HG03432 (cell line): ENCODE measurements around the gene FGF8.

Source experiments
- ATAC-seq: cut with Tn5 transposase; IDR thresholded peaks from one replicate; pipeline ENCODE4 v1.9.1; 2021; ENCODE audit warnings: mild to moderate bottlenecking, moderate library complexity; ENCODE audit not compliant: unreplicated experiment

Gene FGF8

GRCh38 chr10:101741938-101742337, 34.0 kb downstream of the FGF8 start:
- no peak for ATAC-seq

- no peak for ATAC-seq
These were observed 39.2 kb downstream of the FGF8 start for GRCh38 chr10:101736666-101737065.

- ATAC-seq = no peak
These were observed 43.8 kb downstream of the FGF8 start for GRCh38 chr10:101732096-101732495.

GRCh38 chr10:101726115-101726387, 49.9 kb downstream of the FGF8 start:
- no peak for ATAC-seq

GRCh38 chr10:101725296-101726114, 50.4 kb downstream of the FGF8 start:
- ATAC-seq = no peak

GRCh38 chr10:101724446-101724845, 51.5 kb downstream of the FGF8 start:
- ATAC-seq = no peak

- no peak for ATAC-seq
These were observed 52.7 kb downstream of the FGF8 start for GRCh38 chr10:101723176-101723575.

- no peak for ATAC-seq
These were observed 54.1 kb downstream of the FGF8 start for GRCh38 chr10:101721806-101722205.

GRCh38 chr10:101720606-101721230, 55.2 kb downstream of the FGF8 start:
- no peak for ATAC-seq
